ENCODE data around the gene MANEAL. TPM values are rescaled to one million over a fixed set of nuclear protein-coding genes. Genes with fewer than 3 reads are reported as not detected.

MANEAL gene
- total and polyA plus RNA-seq, 2 donors (not counting 1 experiment from before 2014, with no cell fraction given) = 3.1 to 6.6 TPM

GRCh38 chr1:37809942-37810341 lies 16.3 kb downstream of the MANEAL start:
- H3K9me3 Mint-ChIP-seq (ENCODE audit: insufficient read depth) = no peaks in the 10 kb centered on the region
- no peak for DNase-seq
- no peak overlapping the region for H3K4me2 ChIP-seq (replicated peaks; ENCODE audit: low read depth, low read length, poor library complexity, severe bottlenecking)
- no peak overlapping the region for H3K9ac ChIP-seq (ENCODE audit: low read length)
- H2AFZ ChIP-seq (ENCODE audit: insufficient read depth, low read depth, low read length, poor library complexity, severe bottlenecking) = no peak overlapping the region
- CTCF ChIA-PET = no interaction called here
- H3K79me2 ChIP-seq (ENCODE audit: control insufficient read depth, insufficient read depth, low read length) = peaks cover 29% of the 10 kb centered on the region
- no peak overlapping the region for H3K4me3 ChIP-seq (ENCODE audit: control extremely low read depth in 1 of 5, extremely low read depth in 1 of 5, insufficient read depth in 1 of 5, low read depth in 2 of 5, low read length in 4 of 5)
- intact Hi-C loops (cut with micrococcal nuclease) = loop anchor here (2.0 to 5.0 kb wide), 3 partner anchors 15 to 335 kb away; partner anchors contain the start of genes INPP5B and ZC3H12A
- no CpG with 5 or more reads among the region's 2 CpGs for WGBS (ENCODE audit: insufficient coverage)
- H3K27me3 ChIP-seq (replicated peaks in 1 of 4; ENCODE audit: control extremely low read depth in 1 of 4, control insufficient read depth in 3 of 4, insufficient read depth in 4 of 4, low read length in 3 of 4) = no peaks in the 10 kb centered on the region
- no peaks in the 10 kb centered on the region for H3K27me3 Mint-ChIP-seq
- H3K9me3 ChIP-seq (ENCODE audit: control extremely low read depth in 1 of 3, control insufficient read depth in 2 of 3, insufficient read depth in 1 of 3, low read length in 2 of 3) = no peaks in the 10 kb centered on the region
- POLR2A ChIA-PET = no interaction called here
- peaks cover 40% of the 10 kb centered on the region for H3K4me1 Mint-ChIP-seq
- peaks cover 14 to 31% of the 10 kb centered on the region in 2 donors for H3K4me1 ChIP-seq (ENCODE audit: control insufficient read depth in 2 of 2, insufficient read depth in 2 of 2, low read length in 2 of 2)
- H3K27ac Mint-ChIP-seq = no peak overlapping the region
- H3K36me3 ChIP-seq (replicated peaks in 1 of 2; ENCODE audit: control extremely low read depth in 1 of 2, control insufficient read depth in 1 of 2, extremely low read depth in 1 of 2, insufficient read depth in 2 of 2, low read length in 1 of 2) = peaks cover 0 to 33% of the 10 kb centered on the region in 2 experiments
- no peak overlapping the region for H3K4me3 Mint-ChIP-seq
- no peak overlapping the region for H3K27ac ChIP-seq (ENCODE audit: low read length in 2 of 2)
- TF ChIP-seq CTCF (IDR thresholded peaks at IDR 0.05) = no peak
- no peak for TF ChIP-seq EZH2 (IDR thresholded peaks at IDR 0.05; ENCODE audit: borderline replicate concordance, insufficient read depth, low read depth, low read length, poor library complexity, severe bottlenecking)
- ATAC-seq (ENCODE audit: low read depth) = no peak
- H4K20me1 ChIP-seq (ENCODE audit: control insufficient read depth, insufficient read depth, low read length, poor library complexity, severe bottlenecking) = peaks cover 15% of the 10 kb centered on the region

GRCh38 chr1:37811027-37811655 lies 17.5 kb downstream of the MANEAL start:
- no peaks in the 10 kb centered on the region for H3K9me3 ChIP-seq (ENCODE audit: control extremely low read depth in 1 of 3, control insufficient read depth in 2 of 3, insufficient read depth in 1 of 3, low read length in 2 of 3)
- peak overlapping the region; percentile 37 for H3K27ac Mint-ChIP-seq
- TF ChIP-seq EZH2 (IDR thresholded peaks at IDR 0.05; ENCODE audit: borderline replicate concordance, insufficient read depth, low read depth, low read length, poor library complexity, severe bottlenecking) = no peak
- TF ChIP-seq CTCF (IDR thresholded peaks at IDR 0.05) = peak; percentile 92
- no peaks in the 10 kb centered on the region for H3K9me3 Mint-ChIP-seq (ENCODE audit: insufficient read depth)
- H3K9ac ChIP-seq (ENCODE audit: low read length) = no peak overlapping the region
- peak overlapping the region in 1 of 2 donors; percentile 23 for H3K27ac ChIP-seq (ENCODE audit: low read length in 2 of 2)
- 43% methylated on average over 4 of the region's 7 CpGs for WGBS (ENCODE audit: insufficient coverage)
- H4K20me1 ChIP-seq (ENCODE audit: control insufficient read depth, insufficient read depth, low read length, poor library complexity, severe bottlenecking) = peaks cover 15% of the 10 kb centered on the region
- ChIA-PET POLR2A (no interaction called here), CTCF (interaction anchor here (1.6 kb wide), 1 partner anchor 12 kb away, joined by 6 read pairs; no protein-coding TSS in a partner anchor)
- no peaks in the 10 kb centered on the region for H3K27me3 ChIP-seq (replicated peaks in 1 of 4; ENCODE audit: control extremely low read depth in 1 of 4, control insufficient read depth in 3 of 4, insufficient read depth in 4 of 4, low read length in 3 of 4)
- DNase-seq (peak; percentile 76), ATAC-seq (ENCODE audit: low read depth) (peak; percentile 28)
- H3K36me3 ChIP-seq (replicated peaks in 1 of 2; ENCODE audit: control extremely low read depth in 1 of 2, control insufficient read depth in 1 of 2, extremely low read depth in 1 of 2, insufficient read depth in 2 of 2, low read length in 1 of 2) = peaks cover 0 to 30% of the 10 kb centered on the region in 2 experiments
- H3K4me3 ChIP-seq (ENCODE audit: control extremely low read depth in 1 of 5, extremely low read depth in 1 of 5, insufficient read depth in 1 of 5, low read depth in 2 of 5, low read length in 4 of 5) = no peak overlapping the region
- H2AFZ ChIP-seq (ENCODE audit: insufficient read depth, low read depth, low read length, poor library complexity, severe bottlenecking) = no peak overlapping the region
- peaks cover 36% of the 10 kb centered on the region for H3K79me2 ChIP-seq (ENCODE audit: control insufficient read depth, insufficient read depth, low read length)
- peaks cover 33% of the 10 kb centered on the region for H3K4me1 Mint-ChIP-seq
- no peak overlapping the region for H3K4me3 Mint-ChIP-seq
- no peaks in the 10 kb centered on the region for H3K27me3 Mint-ChIP-seq
- H3K4me2 ChIP-seq (replicated peaks; ENCODE audit: low read depth, low read length, poor library complexity, severe bottlenecking) = no peak overlapping the region
- H3K4me1 ChIP-seq (ENCODE audit: control insufficient read depth in 2 of 2, insufficient read depth in 2 of 2, low read length in 2 of 2) = peaks cover 14 to 30% of the 10 kb centered on the region in 2 donors
- intact Hi-C loops (cut with micrococcal nuclease) = loop anchor here (1.0 to 2.0 kb wide), 2 partner anchors 16 to 121 kb away; a partner anchor contains a TSS
